Activated naive CD8-positive, alpha-beta T cell treated with anti-CD3 and anti-CD28 coated beads for 36 hours (primary cell): ENCODE results near the gene ITM2B. TPM values are rescaled to one million over a fixed set of nuclear protein-coding genes. Genes with fewer than 3 reads are reported as not detected.
A peak's percentile ranks its signal among the peaks of the same experiment; 100 is the strongest.

Experiments used
- DNase-seq: peaks from one replicate; pipeline ENCODE4 v3.0.0; 2021
- H3K27ac Mint-ChIP-seq: one replicate; pipeline ENCODE4 v1.8.0; 2022; ENCODE audit warnings: mild to moderate bottlenecking, moderate library complexity, mixed read lengths
- H3K27me3 Mint-ChIP-seq: one replicate; pipeline ENCODE4 v1.8.0; 2022; ENCODE audit warnings: mild to moderate bottlenecking, mixed read lengths
- H3K36me3 Mint-ChIP-seq: one replicate; pipeline ENCODE4 v1.8.0; 2021; ENCODE audit warnings: mild to moderate bottlenecking, mixed read lengths
- H3K4me1 Mint-ChIP-seq: one replicate; pipeline ENCODE4 v1.8.0; 2021; ENCODE audit warnings: mixed read lengths
- H3K4me3 Mint-ChIP-seq: one replicate; pipeline ENCODE4 v1.8.0; 2022; ENCODE audit warnings: mild to moderate bottlenecking, moderate library complexity, mixed read lengths
- H3K9me3 Mint-ChIP-seq: one replicate; pipeline ENCODE4 v1.8.0; 2022; ENCODE audit warnings: mixed read lengths
- total RNA-seq, 2 experiments: library from RNA; stranded (reverse); gene quantifications; one replicate each; pipeline ENCODE4 v1.2.3, GENCODE V29; 2021

The ITM2B gene
- total RNA-seq, 2 experiments from 2014 or later, result 90.7 to 95.9 TPM

DNA sequence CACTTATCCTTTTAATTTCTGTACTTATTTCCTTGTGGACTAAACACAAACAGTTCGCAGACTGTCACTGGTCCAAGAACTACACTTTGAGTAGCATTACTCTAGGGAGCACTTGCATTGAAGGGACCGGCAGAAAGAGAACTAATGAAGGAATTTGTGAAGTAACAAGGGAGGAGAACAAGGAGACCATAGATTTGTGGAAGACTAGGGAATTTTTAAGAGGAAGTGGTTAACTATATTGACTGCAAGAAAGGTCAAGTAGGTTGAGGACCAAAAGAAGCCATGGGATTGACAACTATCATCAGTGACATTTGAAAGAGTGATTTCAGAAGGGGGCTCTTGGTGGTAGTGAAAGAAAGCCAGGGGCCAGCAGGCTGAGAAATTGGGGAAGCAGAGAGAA is 66.6 kb downstream of the ITM2B start:
- no peak overlapping the region for H3K27ac Mint-ChIP-seq
- no peaks in the 10 kb centered on the region for H3K27me3 Mint-ChIP-seq
- no peaks in the 10 kb centered on the region for H3K9me3 Mint-ChIP-seq
- H3K4me3 Mint-ChIP-seq, result no peak overlapping the region
- H3K36me3 Mint-ChIP-seq, result peaks cover 8% of the 10 kb centered on the region
- H3K4me1 Mint-ChIP-seq, result peaks cover 19% of the 10 kb centered on the region
- no peak for DNase-seq

DNA sequence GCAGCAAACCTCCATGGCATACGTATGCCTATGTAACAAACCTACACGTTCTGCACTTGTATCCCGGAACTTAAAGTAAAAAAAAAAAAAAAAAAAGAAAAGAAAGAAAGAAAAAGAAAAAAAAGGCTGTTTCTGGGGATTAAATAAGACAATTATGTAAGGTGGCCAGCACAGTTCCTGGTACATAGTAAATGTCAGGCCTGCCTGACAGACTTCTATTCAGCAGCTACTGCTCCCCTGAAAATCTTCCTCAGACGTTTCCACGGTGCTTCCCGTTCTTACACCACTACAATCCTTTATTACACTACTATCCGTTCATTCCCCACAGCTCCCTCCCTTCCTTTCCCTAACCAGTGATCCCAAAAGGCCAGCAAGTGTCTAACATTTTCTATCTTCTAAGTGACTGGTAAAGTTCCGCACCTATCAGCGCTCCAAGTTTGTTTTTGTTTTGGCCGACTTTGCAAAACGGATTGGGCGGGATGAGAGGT is 69.9 kb downstream of the ITM2B start:
- Mint-ChIP-seq H3K9me3 (no peaks in the 10 kb centered on the region), H3K27me3 (no peaks in the 10 kb centered on the region), H3K4me3 (peak overlapping the region; percentile 90), H3K27ac (peak overlapping the region; percentile 91), H3K36me3 (peaks cover 18% of the 10 kb centered on the region), H3K4me1 (peaks cover 25% of the 10 kb centered on the region)
- no peak for DNase-seq

DNA sequence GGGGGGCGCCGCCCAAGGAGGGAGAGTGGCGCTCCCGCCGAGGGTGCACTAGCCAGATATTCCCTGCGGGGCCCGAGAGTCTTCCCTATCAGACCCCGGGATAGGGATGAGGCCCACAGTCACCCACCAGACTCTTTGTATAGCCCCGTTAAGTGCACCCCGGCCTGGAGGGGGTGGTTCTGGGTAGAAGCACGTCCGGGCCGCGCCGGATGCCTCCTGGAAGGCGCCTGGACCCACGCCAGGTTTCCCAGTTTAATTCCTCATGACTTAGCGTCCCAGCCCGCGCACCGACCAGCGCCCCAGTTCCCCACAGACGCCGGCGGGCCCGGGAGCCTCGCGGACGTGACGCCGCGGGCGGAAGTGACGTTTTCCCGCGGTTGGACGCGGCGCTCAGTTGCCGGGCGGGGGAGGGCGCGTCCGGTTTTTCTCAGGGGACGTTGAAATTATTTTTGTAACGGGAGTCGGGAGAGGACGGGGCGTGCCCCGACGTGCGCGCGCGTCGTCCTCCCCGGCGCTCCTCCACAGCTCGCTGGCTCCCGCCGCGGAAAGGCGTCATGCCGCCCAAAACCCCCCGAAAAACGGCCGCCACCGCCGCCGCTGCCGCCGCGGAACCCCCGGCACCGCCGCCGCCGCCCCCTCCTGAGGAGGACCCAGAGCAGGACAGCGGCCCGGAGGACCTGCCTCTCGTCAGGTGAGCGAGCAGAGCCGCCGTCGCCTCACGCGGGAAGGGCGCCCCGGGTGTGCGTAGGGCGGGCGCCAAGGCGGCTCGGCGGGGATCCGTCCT is 70.5 kb downstream of the ITM2B start, which contains the start of gene RB1:
Gene RB1 (plus strand): TSS at position 393 of the 784 bp plus-strand sequence. CDS start 162 bp downstream, at position 555.
- peaks cover 18% of the 10 kb centered on the region for H3K36me3 Mint-ChIP-seq
- no peaks in the 10 kb centered on the region for H3K27me3 Mint-ChIP-seq
- H3K4me1 Mint-ChIP-seq, result peaks cover 25% of the 10 kb centered on the region
- DNase-seq, result peak; percentile 92
- peak within 1 kb of the TSS; percentile 98 for H3K27ac Mint-ChIP-seq
- no peaks in the 10 kb centered on the region for H3K9me3 Mint-ChIP-seq
- H3K4me3 Mint-ChIP-seq, result peak within 1 kb of the TSS; percentile 90

DNA sequence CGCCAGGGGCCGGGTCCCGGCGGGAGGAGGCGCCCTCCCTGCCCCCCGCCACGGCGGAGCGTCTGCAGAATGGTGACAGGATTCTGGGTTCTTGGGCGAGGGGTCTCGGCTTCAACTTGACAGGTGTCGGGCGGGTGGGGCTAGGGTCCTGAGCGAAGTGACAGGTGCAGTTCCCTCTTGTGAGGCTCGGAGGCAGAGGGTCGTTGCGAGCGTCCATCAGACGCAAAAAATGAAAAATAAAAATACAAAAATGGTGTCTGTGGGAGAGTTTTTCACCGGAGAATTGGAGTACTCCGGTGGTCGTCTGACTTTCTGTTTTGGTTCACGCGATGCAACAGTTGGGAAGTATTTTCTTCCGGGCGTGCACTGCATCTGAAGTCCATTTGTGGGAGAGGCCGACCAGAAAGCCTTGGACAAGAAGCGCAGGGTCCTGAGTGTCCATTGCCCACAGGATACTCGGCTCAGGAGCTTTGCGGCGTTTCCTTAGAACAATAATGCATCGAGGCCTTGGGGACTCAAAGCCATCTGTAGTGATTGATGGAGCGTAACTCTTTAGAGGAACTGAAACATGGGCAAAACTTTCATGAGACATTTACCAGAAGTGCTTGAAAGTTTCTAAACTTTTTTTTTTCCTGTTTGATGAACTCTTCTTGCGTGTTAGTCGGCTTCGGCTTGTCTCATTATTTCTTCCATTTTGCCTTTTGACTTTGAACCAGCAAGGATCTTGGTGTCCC is 71.3 kb downstream of the ITM2B start:
- peak overlapping the region; percentile 98 for H3K27ac Mint-ChIP-seq
- no peaks in the 10 kb centered on the region for H3K9me3 Mint-ChIP-seq
- H3K4me3 Mint-ChIP-seq, result peak overlapping the region; percentile 90
- H3K36me3 Mint-ChIP-seq, result peaks cover 18% of the 10 kb centered on the region
- peaks cover 27% of the 10 kb centered on the region for H3K4me1 Mint-ChIP-seq
- H3K27me3 Mint-ChIP-seq, result no peaks in the 10 kb centered on the region
- no peak for DNase-seq

DNA sequence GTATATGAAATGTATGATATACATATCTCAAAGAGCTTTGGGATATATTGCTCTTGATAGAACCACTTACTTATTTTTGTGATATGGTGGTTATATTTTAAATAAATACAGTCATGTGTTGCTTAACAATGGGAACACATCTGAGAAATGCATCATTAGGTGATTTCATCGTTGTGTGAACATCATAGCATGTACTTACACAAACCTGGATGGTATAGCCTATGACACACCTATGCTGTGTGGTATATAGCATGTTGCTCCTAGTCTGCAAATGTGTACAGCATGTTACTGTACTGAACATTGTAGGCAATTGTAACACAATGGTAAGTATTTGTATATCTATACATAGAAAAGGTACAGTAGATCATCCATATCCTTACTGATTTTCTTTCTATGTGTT is 78.2 kb downstream of the ITM2B start:
- Mint-ChIP-seq H3K4me1 (peaks cover 30% of the 10 kb centered on the region), H3K27me3 (no peaks in the 10 kb centered on the region), H3K36me3 (peaks cover 32% of the 10 kb centered on the region), H3K27ac (no peak overlapping the region), H3K9me3 (peaks cover 4% of the 10 kb centered on the region), H3K4me3 (no peak overlapping the region)
- DNase-seq, result no peak

DNA sequence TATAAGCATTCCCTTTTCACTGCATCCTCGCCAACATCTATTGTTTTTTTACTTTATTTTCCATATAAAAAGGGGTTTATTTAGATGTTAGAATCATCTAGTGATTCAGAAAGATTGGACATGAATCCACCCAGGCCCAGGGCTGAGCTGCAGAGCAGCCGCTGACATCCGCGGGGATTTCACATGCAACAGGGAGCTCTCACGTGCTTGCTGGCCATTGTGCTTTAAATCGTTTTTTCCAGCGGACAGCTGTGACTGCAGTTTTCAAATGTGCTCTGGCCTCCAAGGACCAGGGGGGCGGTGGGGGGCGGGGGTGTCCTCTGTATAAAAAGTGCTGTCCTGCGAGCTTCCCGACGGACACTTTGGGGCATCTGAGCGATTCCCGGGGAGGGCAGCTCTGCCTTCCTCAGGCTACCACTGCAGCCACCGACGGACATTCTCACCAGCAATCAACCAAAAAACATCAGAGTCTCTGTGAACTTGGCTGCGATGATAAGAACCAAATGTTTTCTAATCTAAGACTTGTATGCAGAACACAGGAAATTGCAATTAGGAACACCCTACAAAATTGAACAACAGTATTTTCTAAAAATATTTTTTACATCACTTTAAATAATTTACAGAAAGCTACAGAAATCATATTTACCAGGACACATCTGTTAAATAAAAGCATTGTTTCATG is 83.1 kb downstream of the ITM2B start:
- Mint-ChIP-seq H3K36me3 (peaks cover 51% of the 10 kb centered on the region), H3K27me3 (no peaks in the 10 kb centered on the region), H3K4me1 (peaks cover 30% of the 10 kb centered on the region), H3K9me3 (peaks cover 4% of the 10 kb centered on the region), H3K27ac (peak overlapping the region; percentile 11), H3K4me3 (no peak overlapping the region)
- no peak for DNase-seq

DNA sequence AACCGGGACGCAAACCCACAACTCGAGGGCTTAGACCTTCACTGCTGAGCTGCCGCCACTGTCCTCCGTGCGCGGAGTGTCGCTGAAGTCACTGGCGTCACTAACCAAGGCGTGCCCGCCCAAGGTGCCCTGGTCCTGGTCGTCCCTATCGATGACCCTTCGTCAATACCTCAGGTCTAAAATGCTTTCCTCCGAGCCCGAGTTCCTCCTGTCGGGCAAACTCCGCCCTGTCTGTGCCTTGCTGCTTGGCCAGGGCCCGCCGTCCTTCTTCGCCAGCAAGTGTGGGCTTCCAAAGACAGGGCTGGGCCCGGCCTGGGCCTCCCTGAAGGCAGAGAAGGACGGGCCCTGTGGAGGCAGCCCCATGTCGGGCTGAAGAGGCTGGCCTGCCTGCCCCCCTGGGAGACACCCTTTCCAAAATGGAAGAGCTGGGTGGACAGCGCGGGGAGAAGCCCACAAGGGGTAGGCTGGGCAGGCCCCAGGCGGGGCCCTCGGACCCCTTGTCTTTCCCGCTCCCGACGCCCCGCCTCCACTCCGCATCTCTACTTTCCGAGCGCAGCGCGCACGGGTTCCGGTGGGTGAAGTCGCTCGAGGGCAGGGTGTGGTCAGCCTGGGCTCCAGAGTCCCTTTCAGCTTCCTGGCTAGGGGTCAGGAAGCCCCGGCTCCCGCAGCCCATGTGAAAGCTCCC is 84.0 kb downstream of the ITM2B start:
- H3K27me3 Mint-ChIP-seq, result no peaks in the 10 kb centered on the region
- DNase-seq, result no peak
- peaks cover 58% of the 10 kb centered on the region for H3K36me3 Mint-ChIP-seq
- peaks cover 35% of the 10 kb centered on the region for H3K4me1 Mint-ChIP-seq
- no peak overlapping the region for H3K27ac Mint-ChIP-seq
- no peak overlapping the region for H3K4me3 Mint-ChIP-seq
- peaks cover 9% of the 10 kb centered on the region for H3K9me3 Mint-ChIP-seq

DNA sequence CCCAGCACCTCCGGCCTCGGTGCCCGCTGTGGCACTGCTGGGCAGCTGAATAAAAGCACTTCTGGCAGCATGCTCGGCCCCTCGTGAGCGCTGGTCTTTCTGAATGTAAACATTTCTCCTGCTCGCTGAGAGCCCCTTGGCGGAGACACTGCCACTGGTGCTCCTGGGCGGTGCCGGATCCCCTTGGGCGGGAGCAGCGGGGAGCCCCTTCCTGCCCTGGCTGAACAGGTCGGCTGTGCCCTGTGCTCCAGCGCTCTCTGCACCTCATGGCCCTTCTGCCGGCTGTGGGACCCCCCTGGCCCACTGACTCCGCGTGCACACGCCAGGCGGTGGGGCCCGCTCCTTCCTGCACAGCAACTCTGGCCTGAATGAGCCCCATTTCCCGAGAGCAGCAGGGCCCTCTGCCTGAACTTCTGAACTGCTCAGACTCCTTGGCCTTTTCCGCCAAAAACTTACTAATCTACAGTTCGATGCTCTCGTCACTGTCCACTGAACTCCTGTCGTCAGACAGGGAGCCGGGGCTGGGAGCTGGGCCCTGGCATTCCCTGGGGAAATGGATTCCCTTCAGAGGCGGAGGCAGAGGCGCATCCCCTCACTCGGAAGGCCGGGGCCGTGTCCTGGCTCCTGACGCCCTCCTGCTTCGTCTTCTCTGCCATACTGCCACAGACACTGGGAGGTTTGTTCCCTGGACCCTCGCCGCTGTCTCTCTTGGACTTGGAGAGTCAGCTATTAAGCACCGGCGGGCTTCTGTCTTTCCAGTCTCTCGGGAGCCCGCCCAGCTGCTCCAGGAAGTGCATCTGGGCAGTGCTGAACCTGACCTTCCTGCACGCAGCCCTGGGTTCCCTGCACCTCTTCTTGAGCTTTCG is 84.7 kb downstream of the ITM2B start:
- peaks cover 14% of the 10 kb centered on the region for H3K9me3 Mint-ChIP-seq
- no peaks in the 10 kb centered on the region for H3K27me3 Mint-ChIP-seq
- peaks cover 61% of the 10 kb centered on the region for H3K36me3 Mint-ChIP-seq
- H3K4me3 Mint-ChIP-seq, result no peak overlapping the region
- DNase-seq, result no peak
- H3K27ac Mint-ChIP-seq, result no peak overlapping the region
- peaks cover 37% of the 10 kb centered on the region for H3K4me1 Mint-ChIP-seq

DNA sequence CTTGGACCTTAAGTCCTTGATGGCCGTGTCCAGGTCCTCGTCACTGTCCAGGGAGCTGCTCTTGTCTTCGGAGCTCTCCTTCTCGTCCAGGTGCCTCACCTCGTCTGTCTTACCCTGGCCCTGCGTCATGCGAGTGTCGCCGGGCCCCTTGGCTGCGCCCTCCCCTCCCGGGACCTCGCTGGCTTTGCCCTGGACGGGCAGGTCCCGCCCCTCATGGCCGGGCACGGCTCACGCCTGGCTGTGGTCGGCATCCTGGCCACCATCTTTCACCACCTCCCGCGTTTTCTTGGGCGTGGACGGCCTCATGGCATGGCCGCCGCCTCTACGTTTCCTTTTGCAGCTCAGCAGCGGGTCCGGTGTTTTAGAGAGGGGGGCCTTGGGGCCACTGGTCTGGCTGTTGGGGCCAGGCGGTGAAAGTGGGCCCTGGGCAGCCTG is 85.4 kb downstream of the ITM2B start:
- no peak for DNase-seq
- Mint-ChIP-seq H3K27ac (no peak overlapping the region), H3K27me3 (no peaks in the 10 kb centered on the region), H3K4me3 (peak overlapping the region; percentile 73), H3K9me3 (peaks cover 10% of the 10 kb centered on the region), H3K4me1 (peaks cover 39% of the 10 kb centered on the region), H3K36me3 (peaks cover 60% of the 10 kb centered on the region)

DNA sequence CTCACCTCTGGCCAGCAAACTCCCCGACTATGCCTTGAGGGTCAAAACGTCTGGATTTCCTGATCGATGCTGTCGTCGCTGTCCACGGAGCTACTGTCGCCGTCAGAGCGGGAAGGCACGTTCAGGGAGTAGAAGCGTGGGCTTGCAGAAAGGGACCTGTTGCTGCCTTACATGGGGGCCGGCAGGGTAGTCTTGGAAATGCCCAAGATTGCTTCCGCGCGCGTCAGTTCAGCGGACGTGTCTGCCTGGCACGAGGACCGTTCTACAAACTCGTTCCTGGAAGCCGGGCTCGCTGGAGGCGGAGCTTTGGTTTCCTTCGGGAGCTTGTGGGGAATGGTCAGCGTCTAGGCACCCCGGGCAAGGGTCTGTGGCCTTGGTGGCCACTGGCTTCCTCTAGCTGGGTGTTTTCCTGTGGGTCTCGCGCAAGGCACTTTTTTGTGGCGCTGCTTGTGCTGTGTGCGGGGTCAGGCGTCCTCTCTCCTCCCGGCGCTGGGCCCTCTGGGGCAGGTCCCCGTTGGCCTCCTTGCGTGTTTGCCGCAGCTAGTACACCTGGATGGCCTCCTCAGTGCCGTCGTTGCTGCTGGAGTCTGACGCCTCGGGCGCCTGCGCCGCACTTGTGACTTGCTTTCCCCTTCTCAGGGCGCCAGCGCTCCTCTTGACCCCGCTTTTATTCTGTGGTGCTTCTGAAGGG is 86.0 kb downstream of the ITM2B start:
- peaks cover 38% of the 10 kb centered on the region for H3K4me1 Mint-ChIP-seq
- DNase-seq, result no peak
- peaks cover 58% of the 10 kb centered on the region for H3K36me3 Mint-ChIP-seq
- no peaks in the 10 kb centered on the region for H3K27me3 Mint-ChIP-seq
- peaks cover 10% of the 10 kb centered on the region for H3K9me3 Mint-ChIP-seq
- H3K4me3 Mint-ChIP-seq, result peak overlapping the region; percentile 73
- no peak overlapping the region for H3K27ac Mint-ChIP-seq

Other genes starting within 250 kb of the ITM2B start
- gene SUCLA2, start 231.9 kb upstream of the ITM2B start, total RNA-seq, result 10 to 100 TPM; 51.1 to 51.7 TPM
- 10 to 100 TPM; 24.5 to 26.5 TPM for gene NUDT15, start 195.5 kb upstream of the ITM2B start, total RNA-seq
- 10 to 100 TPM; 66.3 to 66.8 TPM for gene MED4, start 138.1 kb upstream of the ITM2B start, total RNA-seq
- gene RB1, start 70.5 kb downstream of the ITM2B start, total RNA-seq, result 10 to 100 TPM; 33.0 to 33.7 TPM
- gene LPAR6, start 179.9 kb downstream of the ITM2B start, total RNA-seq, result 1 to 10 TPM; 3.2 to 4.1 TPM